ENCODE measurements around the gene SORBS2.

- no peak for TF ChIP-seq CTCF (IDR thresholded peaks at IDR 0.05)
- no peak for TF ChIP-seq POLR2AphosphoS5 (IDR thresholded peaks at IDR 0.05)
Observed at GRCh38 chr4:185645403-185645802, 166.6 kb downstream of the SORBS2 start.

Data from gastroesophageal sphincter (tissue), 3 donors.